Hematopoietic multipotent progenitor cell treated with erythropoietin and hydrocortisone succinate and interleukin-3 and kit ligand, for 17 days (in vitro differentiated cells): ENCODE measurements around the gene SLC6A3.
"Not testable (repeated sequence)": the region's sequence is repeated elsewhere in the genome, so short reads cannot be mapped to it uniquely, and the experiment has no call there.

Experiments
- DNase-seq: peaks from one replicate; pipeline ENCODE4 v3.0.0-alpha.2; 2015; ENCODE audit warnings: low spot score

The SLC6A3 gene

GRCh38 chr5:1463326-1464095 is 18.3 kb upstream of the SLC6A3 start:
- DNase-seq = no peak

- no peak for DNase-seq
Observed at GRCh38 chr5:1462358-1462757, 17.1 kb upstream of the SLC6A3 start.

- no peak for DNase-seq
Observed at GRCh38 chr5:1461396-1461795, 16.2 kb upstream of the SLC6A3 start.

GRCh38 chr5:1460054-1460682 is 14.9 kb upstream of the SLC6A3 start:
- DNase-seq = no peak

- DNase-seq = not testable (repeated sequence)
Observed at GRCh38 chr5:1459435-1459834, 14.2 kb upstream of the SLC6A3 start.

GRCh38 chr5:1456110-1456881 is 11.1 kb upstream of the SLC6A3 start:
- not testable (repeated sequence) for DNase-seq

- no peak for DNase-seq
Observed at GRCh38 chr5:1453613-1454012, 8.4 kb upstream of the SLC6A3 start.

- no peak for DNase-seq
Observed at GRCh38 chr5:1449081-1449630, 3.9 kb upstream of the SLC6A3 start.

GRCh38 chr5:1448511-1449011 is 3.3 kb upstream of the SLC6A3 start:
- no peak for DNase-seq

GRCh38 chr5:1447671-1448361 is 2.6 kb upstream of the SLC6A3 start:
- DNase-seq = no peak

- DNase-seq = no peak
Observed at GRCh38 chr5:1446602-1447343, 1.5 kb upstream of the SLC6A3 start.

GRCh38 chr5:1445689-1446601 is 705 bp upstream of the SLC6A3 start:
- no peak for DNase-seq

GRCh38 chr5:1444361-1445189 is 665 bp downstream of the SLC6A3 start:
- no peak for DNase-seq

GRCh38 chr5:1443991-1444360 is 1.3 kb downstream of the SLC6A3 start:
- DNase-seq = no peak

- no peak for DNase-seq
Observed at GRCh38 chr5:1443171-1443570, 2.1 kb downstream of the SLC6A3 start.

GRCh38 chr5:1442222-1443145 is 2.8 kb downstream of the SLC6A3 start:
- no peak for DNase-seq

GRCh38 chr5:1441166-1441865 is 3.9 kb downstream of the SLC6A3 start:
- no peak for DNase-seq
